Fibroblast of lung (primary cell): ENCODE data around the gene RTKN2. TPM values are rescaled to one million over a fixed set of nuclear protein-coding genes. Genes with fewer than 3 reads are reported as not detected.

ENCODE experiments used
- DNase-seq, 2 donors: peaks; one replicate each; pipeline versions ENCODE4 v3.0.0 to v3.0.0-alpha.2; 2010; ENCODE audit warnings: low read depth in 2 of 2
- H2AFZ ChIP-seq: 2 replicates; pipeline ENCODE4 v1.5.1; 2012; ENCODE audit warnings: low read length, control low read depth, inconsistent platforms
- H3K27ac ChIP-seq: 2 replicates; pipeline ENCODE4 v1.5.1; 2011; ENCODE audit warnings: low read length, control low read depth; ENCODE audit not compliant: insufficient read depth
- H3K27me3 ChIP-seq: 2 replicates; pipeline ENCODE4 v1.5.1; 2011; ENCODE audit warnings: mild to moderate bottlenecking, low read length; ENCODE audit not compliant: control insufficient read depth, insufficient read depth
- H3K36me3 ChIP-seq: 2 replicates; pipeline ENCODE4 v1.5.1; 2011; ENCODE audit warnings: low read length; ENCODE audit not compliant: control insufficient read depth, insufficient read depth
- H3K4me1 ChIP-seq: 2 replicates; pipeline ENCODE4 v1.5.1; 2011; ENCODE audit warnings: low read length; ENCODE audit not compliant: control insufficient read depth, insufficient read depth; ENCODE audit errors: extremely low read depth
- H3K4me2 ChIP-seq: 2 replicates; pipeline ENCODE4 v1.5.1; 2011; ENCODE audit warnings: low read length, control low read depth; ENCODE audit not compliant: insufficient read depth; ENCODE audit errors: extremely low read depth
- H3K4me3 ChIP-seq, 4 experiments: fragments of 200-600 bp in 1 of 4; sonication (generic) in 1 of 4; replicated peaks in 1 of 4; 2 replicates each; pipeline ENCODE4 v1.5.1; 2011 to 2016; ENCODE audit warnings: low read length in 4 of 4, low read depth in 3 of 4, mild to moderate bottlenecking in 3 of 4, control low read depth in 2 of 4, inconsistent platforms in 1 of 4, mixed read lengths in 1 of 4; ENCODE audit not compliant: insufficient read depth in 1 of 4; ENCODE audit errors: control extremely low read depth in 1 of 4
- H3K79me2 ChIP-seq: 2 replicates; pipeline ENCODE4 v1.5.1; 2012; ENCODE audit warnings: mild to moderate bottlenecking, low read length, inconsistent platforms; ENCODE audit not compliant: control insufficient read depth, insufficient read depth
- H3K9ac ChIP-seq: 2 replicates; pipeline ENCODE4 v1.5.1; 2011; ENCODE audit warnings: mild to moderate bottlenecking, low read length, control low read depth; ENCODE audit not compliant: insufficient read depth
- H3K9me3 ChIP-seq: 2 replicates; pipeline ENCODE4 v1.5.1; 2012; ENCODE audit warnings: low read depth, low read length; ENCODE audit not compliant: control insufficient read depth, insufficient read depth
- H4K20me1 ChIP-seq: 2 replicates; pipeline ENCODE4 v1.5.1; 2011; ENCODE audit warnings: low read length; ENCODE audit not compliant: control insufficient read depth, insufficient read depth; ENCODE audit errors: extremely low read depth
- CTCF ChIP-seq, 2 donors: IDR thresholded peaks in 1 of 2; conservative IDR thresholded peaks in 1 of 2; 1 replicate in 1 of 2; 2 replicates in 1 of 2; pipeline ENCODE4 v1.5.1; 2011 to 2012; ENCODE audit warnings: low read length in 2 of 2, control low read depth in 1 of 2, inconsistent platforms in 1 of 2, low read depth in 1 of 2, mild to moderate bottlenecking in 1 of 2
- EZH2 ChIP-seq: IDR thresholded peaks from 2 replicates; pipeline ENCODE4 v1.5.1; 2012; ENCODE audit warnings: low read length, control low read depth, mild to moderate bottlenecking; ENCODE audit errors: missing control alignments
- polyA plus RNA-seq, 2 donors: library from polyadenylated mRNA; depleted of rRNA in 1 of 2; stranded (reverse) in 1 of 2; unstranded in 1 of 2; fragments of >200 nt; gene quantifications; 2 replicates each; pipeline ENCODE4 v1.2.1, GENCODE V29; 2011 to 2012; ENCODE audit warnings: missing spikeins in 1 of 2
- total RNA-seq: library from RNA; depleted of rRNA; stranded (reverse); fragments of >200 nt; gene quantifications from 2 replicates; pipeline ENCODE4 v1.2.1, GENCODE V29; 2014

RTKN2 gene
- total and polyA plus RNA-seq, 2 donors (not counting 1 experiment from before 2014, with no cell fraction given), result 1.1 to 1.2 TPM

- no peak overlapping the region for H3K4me2 ChIP-seq
- H3K36me3 ChIP-seq, result no peaks in the 10 kb centered on the region
- peak overlapping the region; percentile 39 for H3K27ac ChIP-seq
- H3K79me2 ChIP-seq, result no peaks in the 10 kb centered on the region
- no peaks in the 10 kb centered on the region for H4K20me1 ChIP-seq
- no peak for DNase-seq
- no peak overlapping the region for H3K9ac ChIP-seq
- no peak overlapping the region for H2AFZ ChIP-seq
- no peaks in the 10 kb centered on the region for H3K9me3 ChIP-seq
- TF ChIP-seq CTCF (conservative IDR thresholded peaks at IDR 0.05 in 1 of 2, IDR thresholded peaks at IDR 0.05 in 1 of 2; ENCODE audit: low read depth in 1 of 2, low read length in 2 of 2) (no peak), EZH2 (no peak)
- peaks cover 12% of the 10 kb centered on the region for H3K4me1 ChIP-seq
- H3K27me3 ChIP-seq, result no peaks in the 10 kb centered on the region
- H3K4me3 ChIP-seq, result no peak overlapping the region
Observed at GRCh38 chr10:62237506-62237905, 31.1 kb downstream of the RTKN2 start.

DNA sequence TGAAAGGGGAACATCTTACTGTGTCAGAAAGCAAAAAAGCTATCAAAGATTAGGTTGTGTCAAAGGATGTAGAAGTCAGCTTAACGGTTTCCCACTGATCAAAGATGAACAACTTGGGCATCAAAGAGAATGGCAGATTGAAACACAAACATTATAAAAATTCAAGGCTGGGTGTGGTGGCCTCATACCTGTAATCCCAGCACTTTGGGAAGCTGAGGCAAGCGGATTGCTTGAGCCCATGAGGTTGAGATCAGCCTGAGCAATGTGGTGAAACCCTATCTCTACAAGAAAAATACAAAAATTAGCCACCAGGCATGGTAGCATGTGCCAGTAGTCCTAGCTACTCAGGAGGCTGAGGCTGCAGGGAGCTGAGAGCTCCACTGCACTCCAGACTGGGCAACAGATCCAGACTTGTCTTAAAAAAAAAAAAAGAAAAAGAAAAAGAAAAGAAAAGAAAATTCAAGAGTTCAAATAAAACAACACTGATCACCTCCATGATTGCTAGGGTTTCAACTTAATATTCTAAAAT, 34.5 kb downstream of the RTKN2 start:
- Histone ChIP-seq H3K4me2 (no peak overlapping the region), H3K4me1 (peaks cover 20% of the 10 kb centered on the region), H3K79me2 (no peaks in the 10 kb centered on the region), H3K4me3 (no peak overlapping the region), H3K36me3 (no peaks in the 10 kb centered on the region), H3K27me3 (no peaks in the 10 kb centered on the region), H4K20me1 (no peaks in the 10 kb centered on the region), H3K27ac (peak overlapping the region; percentile 43), H3K9me3 (no peaks in the 10 kb centered on the region), H3K9ac (no peak overlapping the region), H2AFZ (no peak overlapping the region)
- DNase-seq, result no peak
- TF ChIP-seq EZH2, result no peak
- no peak for TF ChIP-seq CTCF (conservative IDR thresholded peaks at IDR 0.05 in 1 of 2, IDR thresholded peaks at IDR 0.05 in 1 of 2; ENCODE audit: low read depth in 1 of 2, low read length in 2 of 2)

DNA sequence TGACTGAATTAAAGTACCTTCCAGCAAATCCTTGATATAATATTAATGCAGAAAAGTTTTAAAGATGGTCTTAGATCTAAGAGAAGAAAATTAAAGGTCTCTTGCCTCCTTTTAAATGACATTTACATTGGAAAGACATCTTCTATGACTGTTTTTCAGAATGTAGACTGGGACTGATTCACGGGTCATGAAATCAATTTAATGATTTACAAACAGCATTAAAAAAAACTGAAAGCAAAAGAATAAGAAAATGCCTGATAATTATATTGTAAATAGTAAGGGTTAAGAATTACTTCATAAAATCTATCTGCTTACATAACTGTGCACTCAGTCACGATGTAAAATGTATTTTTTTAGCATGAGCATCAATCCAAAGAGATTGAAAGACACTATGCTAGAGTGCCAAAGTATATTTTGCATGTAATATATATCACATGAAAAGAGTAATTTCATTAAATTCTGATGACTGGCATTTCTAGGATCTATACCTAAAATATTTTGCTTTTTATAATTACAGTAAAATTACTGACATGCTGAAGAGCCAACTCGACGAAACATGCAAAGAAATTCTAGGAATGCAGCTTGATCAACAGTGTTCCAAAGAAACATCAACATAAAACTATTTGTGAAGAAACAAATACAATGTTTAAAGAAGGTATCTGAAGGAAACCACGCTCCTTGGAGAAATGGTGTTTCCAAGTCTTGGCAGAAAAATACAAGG, 35.1 kb downstream of the RTKN2 start:
- no peak overlapping the region for H3K4me3 ChIP-seq
- no peak overlapping the region for H3K4me2 ChIP-seq
- DNase-seq, result peak in 1 of 2 donors; percentile 49
- TF ChIP-seq EZH2, result no peak
- TF ChIP-seq CTCF (conservative IDR thresholded peaks at IDR 0.05 in 1 of 2, IDR thresholded peaks at IDR 0.05 in 1 of 2; ENCODE audit: low read depth in 1 of 2, low read length in 2 of 2), result no peak
- peaks cover 20% of the 10 kb centered on the region for H3K4me1 ChIP-seq
- H3K9ac ChIP-seq, result no peak overlapping the region
- no peaks in the 10 kb centered on the region for H3K27me3 ChIP-seq
- H3K79me2 ChIP-seq, result no peaks in the 10 kb centered on the region
- peak overlapping the region; percentile 43 for H3K27ac ChIP-seq
- no peaks in the 10 kb centered on the region for H4K20me1 ChIP-seq
- H2AFZ ChIP-seq, result no peak overlapping the region
- no peaks in the 10 kb centered on the region for H3K36me3 ChIP-seq
- H3K9me3 ChIP-seq, result no peaks in the 10 kb centered on the region
